IMR-90 (cell line): ENCODE data around the gene ANKRD24. TPM values are rescaled to one million over a fixed set of nuclear protein-coding genes. Genes with fewer than 3 reads are reported as not detected.

Source experiments
- ATAC-seq: fragments of 200-7000 bp; cut with Tn5 transposase; 2 replicates; pipeline ENCODE4 v1.9.1; 2020; ENCODE audit warnings: low read depth, mild to moderate bottlenecking, moderate library complexity
- BruUV-seq: library from RNA; stranded (reverse); fragments of 400-500 nt; replicated peaks from 2 replicates; lab custom pipeline; 2021; lab: Mats Ljungman, UMichigan
- CTCF ChIA-PET: fragments of 300-600 bp; formaldehyde crosslinking; extraction: SDS; loops from one replicate; lab custom pipeline; 2021; ENCODE audit warnings: antibody characterized with exemption; lab: Yijun Ruan, JAX
- POLR2A ChIA-PET: fragments of 300-600 bp; sonication (Branson Sonifier 250); formaldehyde crosslinking; loops from one replicate; lab custom pipeline; 2022; ENCODE audit warnings: antibody characterized with exemption; ENCODE audit not compliant: unreplicated experiment; lab: Charles Lee
- DNase-seq: peaks from one replicate; pipeline ENCODE4 v3.0.0; 2013
- H2AFZ ChIP-seq: replicated peaks from 2 replicates; pipeline ENCODE3; 2013; ENCODE audit warnings: low read length, mild to moderate bottlenecking; ENCODE audit not compliant: poor library complexity
- H2AK5ac ChIP-seq: 2 replicates; pipeline ENCODE4 v1.6.1; 2013; ENCODE audit warnings: low read depth, low read length, inconsistent platforms
- H2AK9ac ChIP-seq: replicated peaks from 2 replicates; pipeline ENCODE3; 2013; ENCODE audit warnings: mild to moderate bottlenecking, low read depth, low read length, moderate library complexity; ENCODE audit not compliant: poor library complexity
- H2BK120ac ChIP-seq: 2 replicates; pipeline ENCODE4 v1.6.1; 2013; ENCODE audit warnings: low read depth, low read length, inconsistent platforms
- H2BK15ac ChIP-seq: 3 replicates; pipeline ENCODE4 v1.6.1; 2013; ENCODE audit warnings: low read depth, low read length, inconsistent platforms
- H2BK20ac ChIP-seq: 2 replicates; pipeline ENCODE4 v1.6.1; 2013; ENCODE audit warnings: low read depth, mild to moderate bottlenecking, inconsistent platforms, low read length, moderate library complexity
- H2BK5ac ChIP-seq: 2 replicates; pipeline ENCODE4 v1.6.1; 2013; ENCODE audit warnings: mild to moderate bottlenecking, low read depth, low read length, inconsistent platforms; ENCODE audit not compliant: poor library complexity, severe bottlenecking
- H3K14ac ChIP-seq: replicated peaks from 2 replicates; pipeline ENCODE4 v1.6.1; 2013; ENCODE audit warnings: low read depth, low read length, inconsistent platforms
- H3K18ac ChIP-seq: 2 replicates; pipeline ENCODE4 v1.6.1; 2013; ENCODE audit warnings: low read depth, low read length, control low read depth
- H3K23ac ChIP-seq: 2 replicates; pipeline ENCODE4 v1.6.1; 2013; ENCODE audit warnings: low read depth, low read length, inconsistent platforms
- H3K27ac ChIP-seq: 2 replicates; pipeline ENCODE4 v1.5.1; 2013; ENCODE audit warnings: mild to moderate bottlenecking, control low read depth, low read length; ENCODE audit not compliant: insufficient read depth
- H3K27me3 ChIP-seq: 2 replicates; pipeline ENCODE4 v1.6.1; 2013; ENCODE audit warnings: low read length; ENCODE audit not compliant: control insufficient read depth, insufficient read depth
- H3K36me3 ChIP-seq: 2 replicates; pipeline ENCODE4 v1.6.1; 2013; ENCODE audit warnings: low read length, mixed read lengths; ENCODE audit not compliant: control insufficient read depth, insufficient read depth
- H3K4ac ChIP-seq: 2 replicates; pipeline ENCODE4 v1.6.1; 2013; ENCODE audit warnings: low read depth, low read length, inconsistent platforms
- H3K4me1 ChIP-seq: 2 replicates; pipeline ENCODE4 v1.6.1; 2013; ENCODE audit warnings: low read length, mixed read lengths; ENCODE audit not compliant: control insufficient read depth, insufficient read depth
- H3K4me2 ChIP-seq: 2 replicates; pipeline ENCODE4 v1.6.1; 2013; ENCODE audit warnings: low read depth, mild to moderate bottlenecking, control low read depth, low read length, moderate library complexity
- H3K4me3 ChIP-seq: 2 replicates; pipeline ENCODE4 v1.5.1; 2013; ENCODE audit warnings: low read depth, mild to moderate bottlenecking, control low read depth, low read length, moderate library complexity; ENCODE audit not compliant: insufficient read depth
- H3K56ac ChIP-seq: 2 replicates; pipeline ENCODE4 v1.6.1; 2013; ENCODE audit warnings: low read length, inconsistent platforms; ENCODE audit not compliant: insufficient read depth; ENCODE audit errors: extremely low read depth
- H3K79me1 ChIP-seq, 2 experiments: 2 replicates each; pipeline ENCODE4 v1.6.1; 2013; ENCODE audit warnings: low read length in 2 of 2, inconsistent platforms in 1 of 2, low read depth in 1 of 2
- H3K9ac ChIP-seq: 2 replicates; pipeline ENCODE4 v1.6.1; 2013; ENCODE audit warnings: low read depth, low read length, control low read depth
- H3K9me1 ChIP-seq: 2 replicates; pipeline ENCODE4 v1.6.1; 2013; ENCODE audit warnings: low read length, inconsistent platforms; ENCODE audit not compliant: insufficient read depth
- H3K9me3 ChIP-seq: 2 replicates; pipeline ENCODE4 v1.6.1; 2013; ENCODE audit warnings: low read length; ENCODE audit not compliant: control insufficient read depth, insufficient read depth
- H4K20me1 ChIP-seq: 2 replicates; pipeline ENCODE4 v1.6.1; 2013; ENCODE audit warnings: low read length, inconsistent platforms; ENCODE audit not compliant: insufficient read depth
- H4K5ac ChIP-seq: 2 replicates; pipeline ENCODE4 v1.6.1; 2013; ENCODE audit warnings: mild to moderate bottlenecking, low read depth, low read length, control low read depth
- H4K8ac ChIP-seq, 2 experiments: 2 replicates each; pipeline ENCODE4 v1.6.1; 2013; ENCODE audit warnings: low read depth in 2 of 2, low read length in 2 of 2, control low read depth in 1 of 2, inconsistent platforms in 1 of 2
- H4K91ac ChIP-seq: 2 replicates; pipeline ENCODE4 v1.6.1; 2013; ENCODE audit warnings: low read depth, low read length, inconsistent platforms; ENCODE audit not compliant: insufficient read depth
- BHLHE40 ChIP-seq: fragments of 150-350 bp; IDR thresholded peaks from 2 replicates; pipeline ENCODE4 v1.6.1; 2016; ENCODE audit warnings: mild to moderate bottlenecking, low read depth, low read length
- CEBPB ChIP-seq: IDR thresholded peaks from 2 replicates; pipeline ENCODE4 v1.6.1; 2012; ENCODE audit warnings: low read depth, low read length, improper control_type of control experiment
- CHD1 ChIP-seq: IDR thresholded peaks from 2 replicates; pipeline ENCODE4 v1.6.1; 2012; ENCODE audit warnings: low read depth, low read length, improper control_type of control experiment
- FOS ChIP-seq: fragments of 150-350 bp; IDR thresholded peaks from 2 replicates; pipeline ENCODE4 v1.6.1; 2016; ENCODE audit warnings: low read depth, low read length
- MAFK ChIP-seq: IDR thresholded peaks from 2 replicates; pipeline ENCODE4 v1.6.1; 2012; ENCODE audit warnings: low read depth, low read length, improper control_type of control experiment
- MAZ ChIP-seq: IDR thresholded peaks from 2 replicates; pipeline ENCODE4 v1.6.1; 2012; ENCODE audit warnings: low read depth, mild to moderate bottlenecking, low read length, improper control_type of control experiment, moderate library complexity, borderline replicate concordance
- NFE2L2 ChIP-seq: fragments of 150-350 bp; IDR thresholded peaks from 2 replicates; pipeline ENCODE4 v1.6.1; 2016; ENCODE audit warnings: low read depth, mild to moderate bottlenecking, low read length
- POLR2A ChIP-seq: IDR thresholded peaks from 2 replicates; pipeline ENCODE4 v1.6.1; 2012; ENCODE audit warnings: mild to moderate bottlenecking, low read depth, low read length
- RAD21 ChIP-seq: IDR thresholded peaks from 2 replicates; pipeline ENCODE4 v1.6.1; 2012; ENCODE audit warnings: low read length, improper control_type of control experiment
- RCOR1 ChIP-seq: IDR thresholded peaks from 2 replicates; pipeline ENCODE4 v1.6.1; 2012; ENCODE audit warnings: mild to moderate bottlenecking, low read length, improper control_type of control experiment; ENCODE audit not compliant: insufficient replicate concordance
- RFX5 ChIP-seq: IDR thresholded peaks from 2 replicates; pipeline ENCODE4 v1.8.0; 2012; ENCODE audit warnings: low read depth, mild to moderate bottlenecking, low read length, moderate library complexity
- SMC3 ChIP-seq: fragments of 150-350 bp; IDR thresholded peaks from 2 replicates; pipeline ENCODE4 v1.6.1; 2016; ENCODE audit warnings: low read depth, mild to moderate bottlenecking, antibody characterized with exemption, low read length, moderate library complexity
- USF2 ChIP-seq: fragments of 150-350 bp; IDR thresholded peaks from 2 replicates; pipeline ENCODE4 v1.6.1; 2017; ENCODE audit warnings: mild to moderate bottlenecking, antibody characterized with exemption, low read length, low read depth
- WGBS, 2 experiments: methylation state at CpG; one replicate each; pipeline versions ENCODE4 v1.1.5 to v1.1.7; 2013; ENCODE audit warnings: missing lambda C conversion rate in 2 of 2; ENCODE audit not compliant: insufficient read length in 1 of 2; ENCODE audit errors: extremely low coverage in 2 of 2; 5-methylcytosine and 5-hydroxymethylcytosine counted together
- dilution Hi-C: fragments of 300-500 bp; cut with HindIII; formaldehyde crosslinking; loops from one replicate; pipeline ENCODE4 v1.14.3; 2018; ENCODE audit warnings: low sequenced_read_pairs; ENCODE audit not compliant: unreplicated experiment
- in situ Hi-C: fragments of 300-500 bp; cut with MboI; formaldehyde crosslinking; loops from 3 replicates; pipeline ENCODE4 v1.14.3; 2019; ENCODE audit warnings: low sequenced_read_pairs, inconsistent platforms, mixed read lengths
- intact Hi-C: fragments of 100-400 bp; cut with micrococcal nuclease; formaldehyde crosslinking; loops from 2 replicates; pipeline ENCODE4 v1.10.0; 2022
- polyA plus RNA-seq, 3 experiments: library from polyadenylated mRNA; depleted of rRNA; stranded (reverse); fragments of >200 nt; gene quantifications; 2 replicates each; pipeline ENCODE4 v1.2.3, GENCODE V29; 2012; ENCODE audit warnings: low replicate concordance in 1 of 3
- total RNA-seq: library from RNA; depleted of rRNA; stranded (reverse); fragments of >200 nt; gene quantifications from 2 replicates; pipeline ENCODE4 v1.2.3, GENCODE V29; 2012
- TF ChIP-seq, protein P1 (sequence below): conservative IDR thresholded peaks from 2 replicates; pipeline ENCODE4 v1.5.1; 2012; ENCODE audit warnings: mild to moderate bottlenecking, low read depth, low read length, improper control_type of control experiment
- TF ChIP-seq, protein P2 (sequence below): fragments of 150-350 bp; IDR thresholded peaks from 2 replicates; pipeline ENCODE4 v1.6.1; 2016; ENCODE audit warnings: low read depth, mild to moderate bottlenecking, low read length, moderate library complexity, borderline replicate concordance

The ANKRD24 gene
- total and polyA plus RNA-seq, 2 of the 4 experiments (the other 2 are of a cell fraction), result 0.18 to 0.21 TPM

GRCh38 chr19:4194353-4194752 is 11.9 kb downstream of the ANKRD24 start:
- Histone ChIP-seq H2AK9ac (peak overlapping the region; percentile 70), H3K4me3 (no peak overlapping the region), H2AK5ac (no peak overlapping the region), H4K91ac (no peak overlapping the region), H3K9me1 (no peaks in the 10 kb centered on the region), H3K56ac (no peak overlapping the region), H3K23ac (no peak overlapping the region), H3K4ac (no peak overlapping the region), H3K36me3 (no peaks in the 10 kb centered on the region), H2BK5ac (no peak overlapping the region), H3K27me3 (peaks cover 38% of the 10 kb centered on the region), H3K4me1 (no peaks in the 10 kb centered on the region), H4K5ac (no peak overlapping the region), H3K79me1 (no peaks in the 10 kb centered on the region), H4K8ac (no peak overlapping the region), H3K9ac (no peak overlapping the region), H2AFZ (no peak overlapping the region), H3K9me3 (no peaks in the 10 kb centered on the region), H3K27ac (no peak overlapping the region), H3K18ac (no peak overlapping the region), H3K4me2 (no peak overlapping the region), H2BK15ac (no peak overlapping the region), H3K14ac (no peak overlapping the region), H2BK120ac (no peak overlapping the region), H4K20me1 (no peaks in the 10 kb centered on the region; the same call in 1 of the 2 replicates), H2BK20ac (no peak overlapping the region)
- TF ChIP-seq CHD1 (no peak), MAFK (no peak), FOS (no peak), RAD21 (no peak), BHLHE40 (no peak), MAZ (no peak), USF2 (no peak), NFE2L2 (no peak), SMC3 (no peak), RFX5 (no peak), RCOR1 (no peak), CEBPB (no peak), POLR2A (no peak)
- TF ChIP-seq, protein P1, sequence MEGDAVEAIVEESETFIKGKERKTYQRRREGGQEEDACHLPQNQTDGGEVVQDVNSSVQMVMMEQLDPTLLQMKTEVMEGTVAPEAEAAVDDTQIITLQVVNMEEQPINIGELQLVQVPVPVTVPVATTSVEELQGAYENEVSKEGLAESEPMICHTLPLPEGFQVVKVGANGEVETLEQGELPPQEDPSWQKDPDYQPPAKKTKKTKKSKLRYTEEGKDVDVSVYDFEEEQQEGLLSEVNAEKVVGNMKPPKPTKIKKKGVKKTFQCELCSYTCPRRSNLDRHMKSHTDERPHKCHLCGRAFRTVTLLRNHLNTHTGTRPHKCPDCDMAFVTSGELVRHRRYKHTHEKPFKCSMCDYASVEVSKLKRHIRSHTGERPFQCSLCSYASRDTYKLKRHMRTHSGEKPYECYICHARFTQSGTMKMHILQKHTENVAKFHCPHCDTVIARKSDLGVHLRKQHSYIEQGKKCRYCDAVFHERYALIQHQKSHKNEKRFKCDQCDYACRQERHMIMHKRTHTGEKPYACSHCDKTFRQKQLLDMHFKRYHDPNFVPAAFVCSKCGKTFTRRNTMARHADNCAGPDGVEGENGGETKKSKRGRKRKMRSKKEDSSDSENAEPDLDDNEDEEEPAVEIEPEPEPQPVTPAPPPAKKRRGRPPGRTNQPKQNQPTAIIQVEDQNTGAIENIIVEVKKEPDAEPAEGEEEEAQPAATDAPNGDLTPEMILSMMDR, result no peak
- TF ChIP-seq, protein P2, sequence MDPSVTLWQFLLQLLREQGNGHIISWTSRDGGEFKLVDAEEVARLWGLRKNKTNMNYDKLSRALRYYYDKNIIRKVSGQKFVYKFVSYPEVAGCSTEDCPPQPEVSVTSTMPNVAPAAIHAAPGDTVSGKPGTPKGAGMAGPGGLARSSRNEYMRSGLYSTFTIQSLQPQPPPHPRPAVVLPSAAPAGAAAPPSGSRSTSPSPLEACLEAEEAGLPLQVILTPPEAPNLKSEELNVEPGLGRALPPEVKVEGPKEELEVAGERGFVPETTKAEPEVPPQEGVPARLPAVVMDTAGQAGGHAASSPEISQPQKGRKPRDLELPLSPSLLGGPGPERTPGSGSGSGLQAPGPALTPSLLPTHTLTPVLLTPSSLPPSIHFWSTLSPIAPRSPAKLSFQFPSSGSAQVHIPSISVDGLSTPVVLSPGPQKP, result no peak
- dilution Hi-C loops, result no loop called here
- in situ Hi-C loops, result no loop called here
- CTCF ChIA-PET, result no interaction called here
- no peak for ATAC-seq
- DNase-seq, result no peak
- no CpG with 5 or more reads among the region's 7 CpGs for WGBS, 2 experiments
- BruUV-seq, result no TSS peak
- POLR2A ChIA-PET, result no interaction called here
- intact Hi-C loops, result no loop called here
